ENCODE measurements around the gene ACADL. TPM values are rescaled to one million over a fixed set of nuclear protein-coding genes. Genes with fewer than 3 reads are reported as not detected.

The ACADL gene
- under 0.01 TPM in 2 replicates for total RNA-seq (2012; rRNA removed)

DNA sequence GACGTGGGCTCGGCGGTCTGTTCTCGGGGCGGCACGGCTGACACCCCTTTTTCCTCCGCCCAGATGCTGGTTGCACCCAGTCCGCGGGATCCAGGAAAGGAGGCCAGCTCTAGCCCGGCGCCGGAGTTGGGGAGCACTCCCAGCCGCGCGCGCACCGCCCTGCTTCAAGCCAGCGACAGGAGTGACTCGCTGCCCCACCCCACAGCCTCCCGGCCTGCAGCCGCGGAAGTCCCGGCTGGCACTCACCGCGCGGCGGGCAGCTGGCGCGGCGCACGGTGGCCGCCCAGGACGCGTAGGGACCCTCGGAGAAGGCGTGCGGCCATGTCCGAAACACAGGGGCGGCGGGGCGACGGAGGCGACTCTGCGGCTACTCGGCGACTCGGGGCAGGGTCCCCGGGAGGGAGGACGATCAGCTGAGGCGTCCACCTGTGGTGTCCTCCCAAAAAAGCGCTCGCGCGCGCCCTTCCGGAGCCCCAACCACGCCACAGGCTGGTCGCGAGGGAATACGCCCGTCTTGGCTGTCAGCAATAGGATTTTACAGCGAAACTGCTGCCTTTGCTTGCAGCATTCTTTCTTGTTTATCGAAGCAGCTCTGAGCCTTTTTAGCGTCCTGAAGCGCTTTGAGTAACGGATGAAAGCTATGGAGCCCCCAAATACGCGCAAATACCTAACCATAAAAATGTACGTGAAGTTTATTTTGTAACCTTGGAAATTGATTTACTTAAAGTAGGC, at the start of gene ACADL:
Gene ACADL (minus strand): TSS at position 507 of the 732 bp plus-strand sequence. CDS start 184 bp downstream, at position 323.
- peak within 1 kb of the TSS; percentile 89 for H3K4me2 ChIP-seq (ENCODE audit: low read length)
- H3K27me3 ChIP-seq (ENCODE audit: control insufficient read depth, insufficient read depth, low read length) = peaks cover 25% of the 10 kb centered on the region
- H3K9ac ChIP-seq (ENCODE audit: low read depth, low read length) = peak within 1 kb of the TSS; percentile 58
- H3K36me3 ChIP-seq (ENCODE audit: insufficient read depth, low read length) = no peaks in the 10 kb centered on the region
- no peaks in the 10 kb centered on the region for H3K9me3 ChIP-seq (replicated peaks; ENCODE audit: low read length)
- H3K4me1 ChIP-seq (ENCODE audit: control insufficient read depth, insufficient read depth, low read length) = no peaks in the 10 kb centered on the region
- H3K4me3 ChIP-seq (ENCODE audit: low read length) = peak within 1 kb of the TSS; percentile 86

DNA sequence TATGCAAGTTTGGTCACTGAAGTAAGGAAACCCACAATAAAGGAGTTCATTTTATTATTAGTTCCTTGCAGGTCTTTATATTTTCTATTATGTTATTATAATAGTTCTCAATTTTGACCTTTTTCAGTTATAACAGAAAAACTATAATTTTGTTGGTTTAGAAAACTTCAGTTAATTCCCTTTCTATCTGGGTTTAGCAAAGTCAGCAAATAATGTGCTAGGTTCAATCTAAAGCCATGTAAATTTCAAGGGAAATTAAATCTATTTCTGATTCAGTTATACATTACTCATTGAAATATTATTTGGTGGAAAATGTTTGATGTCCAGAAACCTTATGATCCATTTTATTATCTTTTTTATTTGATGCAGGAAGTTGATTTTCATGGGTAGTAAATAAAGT, 46.1 kb upstream of the ACADL start:
- no peaks in the 10 kb centered on the region for H3K9me3 ChIP-seq (replicated peaks; ENCODE audit: low read length)
- H3K4me2 ChIP-seq (ENCODE audit: low read length) = no peak overlapping the region
- no peak overlapping the region for H3K9ac ChIP-seq (ENCODE audit: low read depth, low read length)
- no peaks in the 10 kb centered on the region for H3K36me3 ChIP-seq (ENCODE audit: insufficient read depth, low read length)
- H3K4me3 ChIP-seq (ENCODE audit: low read length) = no peak overlapping the region
- H3K4me1 ChIP-seq (ENCODE audit: control insufficient read depth, insufficient read depth, low read length) = no peaks in the 10 kb centered on the region
- H3K27me3 ChIP-seq (ENCODE audit: control insufficient read depth, insufficient read depth, low read length) = no peaks in the 10 kb centered on the region

DNA sequence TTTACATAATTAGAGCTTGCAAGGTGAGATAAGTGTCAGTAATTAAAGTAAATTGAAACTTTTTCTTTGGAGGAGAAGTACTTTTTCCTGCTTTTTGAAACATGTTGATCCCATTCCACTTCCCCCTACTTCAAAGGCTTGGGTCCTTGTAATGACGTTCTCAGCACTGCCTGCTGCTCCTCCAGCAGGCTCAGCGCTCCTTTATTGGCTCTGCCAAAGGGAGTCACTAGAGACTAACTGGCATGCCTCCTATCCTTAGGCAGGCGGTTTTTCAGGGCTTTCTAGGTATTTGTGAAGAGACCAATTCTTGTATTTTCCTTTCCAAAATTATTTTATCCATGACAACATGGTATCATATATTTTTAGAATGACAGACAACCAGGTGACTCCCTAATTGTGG, 43.9 kb upstream of the ACADL start:
- Histone ChIP-seq H3K4me2 (ENCODE audit: low read length) (no peak overlapping the region), H3K4me3 (ENCODE audit: low read length) (no peak overlapping the region), H3K9me3 (replicated peaks; ENCODE audit: low read length) (no peaks in the 10 kb centered on the region), H3K4me1 (ENCODE audit: control insufficient read depth, insufficient read depth, low read length) (no peaks in the 10 kb centered on the region), H3K36me3 (ENCODE audit: insufficient read depth, low read length) (no peaks in the 10 kb centered on the region), H3K27me3 (ENCODE audit: control insufficient read depth, insufficient read depth, low read length) (no peaks in the 10 kb centered on the region), H3K9ac (ENCODE audit: low read depth, low read length) (no peak overlapping the region)

DNA sequence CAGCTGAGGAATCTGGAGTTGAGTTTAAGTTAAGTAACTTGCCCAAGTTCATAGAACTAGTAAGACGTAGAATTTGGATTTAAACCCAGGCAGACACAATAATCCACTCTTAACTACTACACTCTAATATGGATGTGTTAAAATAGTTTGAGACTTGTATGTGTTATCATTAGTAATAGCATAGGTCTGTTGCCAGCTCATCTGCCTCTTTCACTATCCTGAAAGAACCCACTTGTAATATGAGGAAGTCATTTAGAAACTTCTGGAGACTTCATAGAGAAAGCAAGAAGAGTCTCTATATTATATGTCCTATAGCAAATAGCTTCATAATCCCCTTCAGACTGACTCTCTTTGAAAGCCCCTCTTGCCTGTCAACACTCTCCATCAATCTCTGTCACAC, 43.0 kb upstream of the ACADL start:
- H3K9ac ChIP-seq (ENCODE audit: low read depth, low read length) = no peak overlapping the region
- no peaks in the 10 kb centered on the region for H3K36me3 ChIP-seq (ENCODE audit: insufficient read depth, low read length)
- no peaks in the 10 kb centered on the region for H3K27me3 ChIP-seq (ENCODE audit: control insufficient read depth, insufficient read depth, low read length)
- no peaks in the 10 kb centered on the region for H3K9me3 ChIP-seq (replicated peaks; ENCODE audit: low read length)
- no peak overlapping the region for H3K4me2 ChIP-seq (ENCODE audit: low read length)
- no peaks in the 10 kb centered on the region for H3K4me1 ChIP-seq (ENCODE audit: control insufficient read depth, insufficient read depth, low read length)
- H3K4me3 ChIP-seq (ENCODE audit: low read length) = no peak overlapping the region

DNA sequence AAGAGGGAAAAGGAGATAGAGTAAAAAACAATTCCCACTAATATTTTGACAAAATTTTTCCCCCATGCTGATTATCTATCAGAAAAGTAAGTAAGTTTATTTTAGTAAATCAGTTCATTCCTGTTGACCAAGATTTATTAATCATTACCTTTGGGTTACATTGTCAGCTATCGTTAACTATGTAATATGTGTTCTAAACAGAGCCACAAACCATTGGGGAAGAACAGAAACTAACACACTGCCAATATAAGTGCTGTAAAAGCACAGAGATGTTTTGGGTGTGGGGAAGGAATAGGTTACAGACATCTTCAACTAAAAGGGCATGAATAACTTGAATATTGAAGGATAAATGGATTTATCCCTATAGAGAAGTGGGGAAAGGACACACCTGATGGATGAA, 42.5 kb upstream of the ACADL start:
- no peaks in the 10 kb centered on the region for H3K9me3 ChIP-seq (replicated peaks; ENCODE audit: low read length)
- no peak overlapping the region for H3K9ac ChIP-seq (ENCODE audit: low read depth, low read length)
- H3K4me2 ChIP-seq (ENCODE audit: low read length) = no peak overlapping the region
- no peaks in the 10 kb centered on the region for H3K4me1 ChIP-seq (ENCODE audit: control insufficient read depth, insufficient read depth, low read length)
- no peaks in the 10 kb centered on the region for H3K27me3 ChIP-seq (ENCODE audit: control insufficient read depth, insufficient read depth, low read length)
- no peaks in the 10 kb centered on the region for H3K36me3 ChIP-seq (ENCODE audit: insufficient read depth, low read length)
- H3K4me3 ChIP-seq (ENCODE audit: low read length) = no peak overlapping the region

DNA sequence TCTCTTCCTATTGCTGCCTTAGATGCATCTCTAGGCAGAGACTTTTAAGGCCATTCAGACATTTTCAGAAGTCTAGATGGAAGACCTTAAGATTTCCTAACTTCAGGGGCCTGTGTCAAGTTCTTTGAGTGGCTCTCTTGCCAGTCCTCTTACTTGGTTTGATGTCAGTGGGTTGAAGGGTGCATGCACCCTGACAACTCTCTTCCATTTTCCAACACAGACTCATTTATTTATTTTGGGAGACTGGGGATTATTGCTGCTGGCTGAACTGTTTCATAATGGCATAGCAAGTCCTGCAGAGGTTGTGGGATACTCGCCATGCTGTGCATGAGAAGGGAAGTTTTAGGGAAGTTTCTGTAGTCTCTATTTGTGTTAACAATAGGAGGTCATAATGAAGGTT, 39.0 kb upstream of the ACADL start:
- H3K27me3 ChIP-seq (ENCODE audit: control insufficient read depth, insufficient read depth, low read length) = no peaks in the 10 kb centered on the region
- no peak overlapping the region for H3K4me2 ChIP-seq (ENCODE audit: low read length)
- no peak overlapping the region for H3K9ac ChIP-seq (ENCODE audit: low read depth, low read length)
- no peak overlapping the region for H3K4me3 ChIP-seq (ENCODE audit: low read length)
- H3K9me3 ChIP-seq (replicated peaks; ENCODE audit: low read length) = no peaks in the 10 kb centered on the region
- H3K4me1 ChIP-seq (ENCODE audit: control insufficient read depth, insufficient read depth, low read length) = no peaks in the 10 kb centered on the region
- no peaks in the 10 kb centered on the region for H3K36me3 ChIP-seq (ENCODE audit: insufficient read depth, low read length)

DNA sequence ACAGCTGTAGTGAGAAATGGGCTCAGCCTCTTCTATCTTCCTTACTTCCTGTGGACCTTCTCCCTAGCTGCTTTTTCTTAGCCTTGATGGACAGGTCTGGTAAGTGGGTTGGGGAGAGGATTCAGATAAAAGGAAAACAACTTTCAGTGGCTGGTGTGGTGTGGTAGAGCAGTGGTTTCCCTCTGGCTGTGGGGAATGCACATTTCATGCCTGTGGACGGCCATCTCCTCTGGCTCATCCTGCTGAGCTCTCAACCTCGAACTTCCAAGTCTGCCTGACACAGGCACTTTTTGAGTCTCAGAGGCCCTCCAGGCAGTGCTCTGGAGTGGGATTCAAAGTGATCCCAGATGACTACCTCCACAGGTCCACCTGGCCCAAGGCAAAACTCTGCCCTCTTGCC, 38.6 kb upstream of the ACADL start:
- H3K27me3 ChIP-seq (ENCODE audit: control insufficient read depth, insufficient read depth, low read length) = no peaks in the 10 kb centered on the region
- no peak overlapping the region for H3K4me3 ChIP-seq (ENCODE audit: low read length)
- no peaks in the 10 kb centered on the region for H3K4me1 ChIP-seq (ENCODE audit: control insufficient read depth, insufficient read depth, low read length)
- H3K4me2 ChIP-seq (ENCODE audit: low read length) = no peak overlapping the region
- H3K9me3 ChIP-seq (replicated peaks; ENCODE audit: low read length) = no peaks in the 10 kb centered on the region
- no peak overlapping the region for H3K9ac ChIP-seq (ENCODE audit: low read depth, low read length)
- H3K36me3 ChIP-seq (ENCODE audit: insufficient read depth, low read length) = no peaks in the 10 kb centered on the region

DNA sequence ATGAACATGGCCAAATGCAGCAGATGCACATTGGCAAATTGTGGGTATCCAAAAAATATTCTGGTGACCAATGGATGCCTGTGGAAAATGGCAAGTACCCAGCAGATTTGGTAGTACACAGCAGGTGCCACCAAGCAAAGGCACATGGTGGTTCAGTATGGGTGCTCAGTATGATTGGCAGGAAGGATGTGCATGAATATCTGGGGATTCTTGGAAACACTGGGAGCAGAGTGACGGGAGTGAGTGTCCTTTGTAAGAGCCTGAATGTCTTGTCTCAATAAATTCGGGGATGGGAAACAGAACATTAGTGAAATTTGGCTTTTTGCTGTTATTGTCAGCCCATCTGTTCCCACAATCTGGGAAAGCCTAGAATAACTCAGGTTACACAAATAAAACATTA, 36.8 kb upstream of the ACADL start:
- H3K4me2 ChIP-seq (ENCODE audit: low read length) = no peak overlapping the region
- no peak overlapping the region for H3K9ac ChIP-seq (ENCODE audit: low read depth, low read length)
- H3K4me3 ChIP-seq (ENCODE audit: low read length) = no peak overlapping the region

DNA sequence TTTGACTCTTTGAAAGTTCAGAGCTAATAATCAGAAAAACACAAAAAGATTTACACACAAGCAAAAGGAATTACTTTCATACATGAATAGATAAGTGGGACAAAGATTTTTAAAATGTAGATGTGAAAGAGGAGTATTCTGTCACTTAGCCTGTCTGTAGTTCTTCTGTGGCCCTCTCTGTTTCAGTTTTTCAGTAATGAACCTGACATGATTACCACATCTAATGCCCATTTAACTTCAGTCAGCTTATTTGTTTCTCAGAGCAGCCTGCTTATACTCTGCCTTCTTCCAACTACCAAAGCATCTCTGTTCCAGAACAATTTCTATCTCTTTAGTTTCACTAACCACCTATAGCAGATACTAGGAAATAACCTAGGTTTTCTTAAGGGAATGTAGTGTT, 34.4 kb upstream of the ACADL start:
- no peak overlapping the region for H3K4me2 ChIP-seq (ENCODE audit: low read length)

More for the DNA sequence above, 36.8 kb upstream of the ACADL start:
- no peaks in the 10 kb centered on the region for H3K9me3 ChIP-seq (replicated peaks; ENCODE audit: low read length)
- H3K4me1 ChIP-seq (ENCODE audit: control insufficient read depth, insufficient read depth, low read length) = no peaks in the 10 kb centered on the region
- H3K27me3 ChIP-seq (ENCODE audit: control insufficient read depth, insufficient read depth, low read length) = no peaks in the 10 kb centered on the region
- no peaks in the 10 kb centered on the region for H3K36me3 ChIP-seq (ENCODE audit: insufficient read depth, low read length)

DNA sequence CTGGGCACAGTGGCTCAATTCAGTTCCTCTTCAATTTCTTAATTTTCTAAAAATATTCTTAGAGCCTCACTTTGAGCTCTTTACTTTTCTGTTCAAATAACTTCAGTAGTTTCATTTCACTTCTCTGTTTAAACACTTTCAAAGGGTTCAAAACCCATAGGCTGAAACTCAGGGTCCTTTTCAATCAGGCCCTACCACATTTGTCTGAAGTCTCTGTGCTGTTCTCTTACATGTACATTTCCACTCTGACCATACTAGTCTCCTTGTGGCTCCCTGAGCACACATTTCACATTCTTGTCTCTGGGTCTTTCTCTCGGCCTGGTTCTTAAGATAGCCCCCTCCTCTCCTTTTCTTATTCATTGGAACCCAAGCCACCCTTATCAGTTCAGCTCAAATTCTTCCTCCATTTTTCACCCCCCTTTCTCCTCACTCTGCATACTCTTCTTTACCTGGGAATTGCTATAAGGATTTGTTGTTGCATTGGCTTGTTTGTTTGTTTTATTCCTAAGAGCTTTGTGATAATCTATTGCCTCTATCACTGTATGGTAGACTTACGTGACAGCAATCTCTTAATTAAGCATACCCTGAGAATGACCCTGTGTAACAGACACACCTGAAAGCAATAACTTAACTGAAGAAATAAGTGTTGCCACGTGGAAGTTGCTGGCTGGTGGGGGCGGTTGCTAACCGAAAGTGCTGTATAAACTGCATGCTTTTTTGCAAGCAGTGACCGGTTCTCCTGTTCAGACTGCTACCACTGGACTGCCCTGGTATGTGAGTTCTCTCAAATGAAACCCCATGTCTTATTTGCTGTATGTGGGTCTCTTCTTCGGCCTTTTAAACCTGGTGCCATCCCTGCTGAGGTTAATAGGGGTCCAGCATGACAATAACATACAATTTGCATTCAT, 27.7 kb upstream of the ACADL start:
- Histone ChIP-seq H3K4me2 (ENCODE audit: low read length) (no peak overlapping the region), H3K9ac (ENCODE audit: low read depth, low read length) (no peak overlapping the region), H3K4me1 (ENCODE audit: control insufficient read depth, insufficient read depth, low read length) (no peaks in the 10 kb centered on the region), H3K9me3 (replicated peaks; ENCODE audit: low read length) (no peaks in the 10 kb centered on the region), H3K4me3 (ENCODE audit: low read length) (no peak overlapping the region), H3K36me3 (ENCODE audit: insufficient read depth, low read length) (no peaks in the 10 kb centered on the region), H3K27me3 (ENCODE audit: control insufficient read depth, insufficient read depth, low read length) (no peaks in the 10 kb centered on the region)

More for the DNA sequence above, 34.4 kb upstream of the ACADL start:
- Histone ChIP-seq H3K4me3 (ENCODE audit: low read length) (no peak overlapping the region), H3K27me3 (ENCODE audit: control insufficient read depth, insufficient read depth, low read length) (no peaks in the 10 kb centered on the region), H3K9ac (ENCODE audit: low read depth, low read length) (no peak overlapping the region), H3K9me3 (replicated peaks; ENCODE audit: low read length) (no peaks in the 10 kb centered on the region), H3K36me3 (ENCODE audit: insufficient read depth, low read length) (no peaks in the 10 kb centered on the region), H3K4me1 (ENCODE audit: control insufficient read depth, insufficient read depth, low read length) (no peaks in the 10 kb centered on the region)

DNA sequence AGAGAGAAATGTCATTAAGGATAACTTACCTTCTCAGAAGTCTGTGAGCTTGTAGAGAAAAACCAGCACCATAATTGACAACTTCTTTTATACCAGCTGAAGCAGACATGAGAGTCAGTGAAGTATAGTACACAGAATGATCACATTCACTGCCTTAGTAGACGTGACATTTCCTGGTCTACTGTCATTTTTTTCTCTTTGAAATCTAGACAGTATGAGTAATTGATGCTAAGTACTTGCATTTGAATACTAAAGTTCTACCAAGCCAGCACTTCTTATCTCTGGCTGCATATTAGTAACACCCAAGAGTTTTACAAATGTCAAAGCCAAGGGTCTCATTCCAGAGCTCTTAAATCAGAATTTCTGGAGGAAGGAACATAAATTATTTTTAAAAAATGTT, 25.4 kb upstream of the ACADL start:
- Histone ChIP-seq H3K9me3 (replicated peaks; ENCODE audit: low read length) (no peaks in the 10 kb centered on the region), H3K4me3 (ENCODE audit: low read length) (no peak overlapping the region), H3K36me3 (ENCODE audit: insufficient read depth, low read length) (no peaks in the 10 kb centered on the region), H3K4me1 (ENCODE audit: control insufficient read depth, insufficient read depth, low read length) (no peaks in the 10 kb centered on the region), H3K4me2 (ENCODE audit: low read length) (no peak overlapping the region), H3K9ac (ENCODE audit: low read depth, low read length) (no peak overlapping the region), H3K27me3 (ENCODE audit: control insufficient read depth, insufficient read depth, low read length) (no peaks in the 10 kb centered on the region)

All from skeletal muscle satellite cell (primary cell).